ENCODE measurements around the gene LARP4B.
"Not testable (repeated sequence)": the region's sequence is repeated elsewhere in the genome, so short reads cannot be mapped to it uniquely, and the experiment has no call there.

The LARP4B gene

GRCh38 chr10:785089-785860, 146.2 kb downstream of the LARP4B start:
- FAIRE-seq, result no peak

DNA sequence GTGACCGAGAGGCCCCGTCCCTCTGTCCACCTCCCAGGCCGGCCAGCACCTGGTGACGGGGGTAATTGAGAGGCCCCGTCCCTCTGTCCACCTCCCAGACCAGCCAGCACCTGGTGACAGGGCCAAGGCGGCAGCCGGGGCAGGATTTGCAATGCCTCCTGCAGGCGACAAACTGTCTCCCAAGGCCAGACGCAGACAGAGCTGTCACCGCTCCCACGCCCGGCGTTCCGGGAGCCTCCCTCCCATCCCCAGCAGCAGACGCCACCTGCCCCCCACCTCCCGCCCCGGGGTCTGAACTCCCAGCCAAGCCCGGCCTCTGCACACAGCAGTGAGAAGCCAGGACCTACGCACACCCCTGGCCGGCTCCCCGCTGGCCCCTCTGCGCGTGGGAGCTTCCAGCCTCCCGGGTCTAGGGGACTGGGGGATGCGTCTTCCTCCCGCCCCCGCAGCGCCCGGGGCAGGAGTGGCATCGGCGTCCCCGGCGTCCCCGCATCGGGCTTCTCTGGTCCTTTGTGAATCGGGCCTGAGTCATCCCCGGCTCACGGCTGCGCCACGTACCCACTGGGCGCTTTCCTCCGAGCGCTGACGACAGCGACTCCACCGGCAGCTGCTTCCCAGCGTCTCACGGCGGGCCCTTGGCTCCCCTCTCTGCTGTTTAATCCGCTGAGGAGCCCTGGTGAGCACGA, 147.0 kb downstream of the LARP4B start:
- no peak for FAIRE-seq

DNA sequence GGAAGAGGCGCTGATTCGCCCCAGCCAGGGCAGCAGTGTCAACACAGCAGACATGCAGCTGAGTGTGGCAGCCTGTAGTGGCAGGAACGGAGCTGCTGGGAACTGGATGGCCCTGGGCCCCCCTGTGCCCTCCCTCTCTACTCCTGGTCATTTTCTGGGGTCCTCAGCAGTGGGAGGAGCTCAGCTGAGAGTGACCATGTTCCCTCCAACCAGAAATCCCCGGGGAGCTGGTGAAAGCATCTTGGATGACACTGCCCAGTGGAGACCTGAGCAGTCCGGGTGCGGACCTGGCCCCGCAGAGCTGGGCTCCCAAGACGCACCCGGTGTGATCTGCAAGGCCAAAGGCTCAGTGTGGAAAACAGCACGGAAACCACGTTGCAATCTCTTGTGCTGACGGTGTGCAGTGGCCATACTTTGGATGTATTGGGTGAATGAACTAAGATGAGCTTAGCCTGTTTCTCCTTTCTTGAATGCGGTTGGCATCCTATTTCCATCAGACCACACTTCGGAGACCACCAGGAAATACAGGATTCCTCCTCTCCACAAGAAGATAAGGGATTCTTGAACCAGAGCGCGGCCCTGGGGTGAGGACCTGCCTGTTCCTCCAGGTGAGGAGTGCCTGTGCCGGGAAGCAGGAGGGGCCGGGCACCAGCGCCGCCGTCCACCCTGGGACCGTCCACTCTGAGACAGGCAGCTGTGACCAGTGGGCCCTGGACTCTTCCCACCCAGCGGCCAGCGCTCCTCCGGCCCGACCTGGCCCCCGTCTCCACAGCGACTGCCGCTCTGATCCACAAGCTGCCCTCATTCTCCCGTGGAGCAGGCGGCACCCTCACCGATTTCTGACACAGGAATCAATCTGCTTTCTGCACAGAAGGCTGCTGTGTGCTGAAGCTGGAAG, 148.5 kb downstream of the LARP4B start:
- FAIRE-seq, result no peak

GRCh38 chr10:780536-781524, 150.7 kb downstream of the LARP4B start:
- no peak for FAIRE-seq

DNA sequence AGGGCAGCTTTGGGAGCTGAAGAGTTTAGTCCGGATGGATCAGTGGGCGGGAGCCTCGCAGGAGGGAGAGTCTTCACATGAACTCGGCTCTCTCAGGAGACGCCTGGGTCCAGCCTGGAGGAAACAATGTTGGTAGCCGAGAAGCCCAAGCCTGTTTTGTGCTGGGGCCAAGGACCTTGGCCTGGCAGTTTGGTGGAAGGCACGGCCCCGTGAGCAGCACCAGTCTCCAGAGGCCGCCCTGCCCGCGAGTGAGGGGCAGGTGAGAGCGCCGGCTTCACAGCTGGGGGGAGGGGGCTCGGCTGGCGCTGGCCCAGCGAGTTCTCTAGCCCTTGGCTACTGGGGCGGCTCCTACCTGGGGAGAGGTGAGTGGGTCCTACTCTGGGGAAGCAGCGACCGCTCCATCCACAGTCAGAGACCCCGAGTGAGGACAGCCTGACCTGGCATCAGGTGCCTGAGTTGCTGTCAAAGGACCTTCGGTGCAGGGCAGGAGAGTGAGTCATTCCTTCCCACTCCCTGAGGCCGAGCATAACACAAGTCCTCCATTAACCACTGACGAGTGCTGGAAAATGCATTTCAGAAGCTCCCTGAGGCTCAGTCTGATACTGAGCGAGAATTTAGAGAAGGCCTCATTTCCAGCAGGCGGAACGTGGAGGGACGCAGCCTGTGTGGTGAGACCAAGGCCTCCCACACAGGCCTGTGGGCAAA, 152.7 kb downstream of the LARP4B start:
- FAIRE-seq, result no peak

GRCh38 chr10:777913-778479, 153.5 kb downstream of the LARP4B start:
- no peak for FAIRE-seq

DNA sequence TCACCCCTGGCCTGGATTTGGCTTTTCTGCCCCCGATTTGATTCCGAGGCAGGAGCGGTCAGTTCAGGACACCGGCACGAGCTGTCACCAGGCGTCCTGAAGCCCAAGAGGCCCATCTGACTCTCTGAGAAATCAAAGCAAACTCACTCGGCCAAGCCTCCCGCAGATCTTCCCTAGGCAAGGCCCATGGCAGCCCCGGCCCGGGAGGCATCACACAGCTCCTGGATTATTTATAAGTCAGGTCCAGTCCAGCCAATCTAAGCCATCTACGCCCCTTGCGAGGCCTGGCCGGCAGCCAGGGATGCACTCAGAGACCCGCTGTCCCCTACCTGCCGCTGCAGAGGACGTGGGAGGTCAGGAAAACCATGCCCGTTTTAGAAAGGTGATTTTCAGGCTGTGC, 154.7 kb downstream of the LARP4B start:
- FAIRE-seq, result no peak

GRCh38 chr10:775245-776075, 156.0 kb downstream of the LARP4B start:
- no peak for FAIRE-seq

DNA sequence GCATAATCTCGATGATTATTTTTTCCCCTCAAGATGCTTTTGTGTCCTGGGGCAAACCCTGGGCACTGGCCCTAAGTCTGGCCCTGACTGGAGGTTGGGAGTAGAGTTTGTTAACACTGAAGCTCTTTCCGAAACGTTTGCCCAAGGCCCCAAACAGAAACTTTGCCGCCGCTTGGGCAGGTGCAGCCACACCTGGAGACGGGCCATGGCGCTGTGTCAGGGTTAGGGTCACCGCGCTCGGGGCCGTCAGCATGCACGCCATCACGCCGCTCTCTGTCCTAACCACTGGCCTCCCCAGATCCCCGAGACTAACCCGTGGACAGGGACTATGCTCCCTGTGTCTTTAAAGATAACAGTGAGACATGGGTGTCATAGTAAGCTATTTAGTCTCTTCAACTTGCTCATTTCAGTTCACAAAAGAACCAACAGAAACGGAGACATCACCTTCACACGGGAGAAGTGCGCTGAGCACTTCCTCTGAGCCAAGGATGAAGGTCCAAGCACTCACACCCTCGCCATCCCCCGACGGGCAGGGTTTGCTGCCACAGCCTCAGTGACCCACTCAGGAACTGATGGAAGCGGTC, 156.8 kb downstream of the LARP4B start:
- FAIRE-seq, result no peak

GRCh38 chr10:774223-774622, 157.3 kb downstream of the LARP4B start:
- no peak for FAIRE-seq

DNA sequence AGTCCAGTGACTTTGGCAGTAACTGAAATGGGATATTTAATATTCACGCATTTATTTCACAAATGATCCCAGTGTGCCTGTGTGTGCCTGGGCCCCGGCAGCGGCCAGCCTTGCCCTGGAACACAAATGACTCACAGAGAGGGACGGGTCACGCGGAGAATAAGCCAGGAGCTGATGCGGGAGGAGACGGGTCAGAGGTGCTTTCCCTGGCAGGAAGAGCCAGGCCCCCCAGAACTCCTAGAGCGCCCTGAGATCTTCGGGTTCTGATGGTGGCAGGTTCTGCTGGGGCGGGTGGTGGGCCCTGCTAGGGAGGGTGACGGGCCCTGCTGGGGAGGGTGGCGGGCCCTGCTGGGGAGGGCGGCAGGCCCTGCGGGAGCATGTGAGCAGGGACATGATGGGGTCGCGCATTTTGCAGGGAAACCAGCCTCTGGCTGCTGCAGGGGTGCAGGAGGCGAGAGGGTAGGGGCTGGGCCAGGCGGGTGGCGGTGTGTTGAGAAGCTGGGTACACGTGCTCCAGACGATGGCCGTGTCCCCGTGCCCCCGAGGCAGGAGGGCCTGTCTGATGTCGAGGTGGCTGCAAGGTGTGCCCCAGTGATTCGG, 157.8 kb downstream of the LARP4B start:
- FAIRE-seq, result no peak

DNA sequence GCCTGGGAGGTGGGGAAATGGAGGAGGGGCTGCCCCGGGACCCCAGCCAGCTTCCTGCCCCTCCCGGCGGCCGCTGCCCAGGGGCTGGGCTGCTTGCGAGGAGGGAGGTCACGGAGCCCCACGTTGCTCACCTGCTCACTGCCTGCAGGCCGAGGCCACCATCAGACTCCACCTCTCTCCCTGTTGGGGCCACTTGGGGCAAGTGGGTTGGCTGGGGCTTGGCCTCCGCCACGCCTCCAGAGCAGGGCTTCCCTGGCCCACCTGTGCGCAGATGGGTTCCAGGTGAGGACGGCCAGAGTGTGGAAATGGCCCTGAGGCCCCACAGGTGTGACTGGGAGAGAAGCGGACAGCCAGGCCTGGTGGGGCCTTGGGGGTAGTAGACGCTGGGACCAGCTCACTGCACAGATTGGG, 159.3 kb downstream of the LARP4B start:
- no peak for FAIRE-seq

- FAIRE-seq, result no peak
These were observed 159.9 kb downstream of the LARP4B start for GRCh38 chr10:771647-772046.

DNA sequence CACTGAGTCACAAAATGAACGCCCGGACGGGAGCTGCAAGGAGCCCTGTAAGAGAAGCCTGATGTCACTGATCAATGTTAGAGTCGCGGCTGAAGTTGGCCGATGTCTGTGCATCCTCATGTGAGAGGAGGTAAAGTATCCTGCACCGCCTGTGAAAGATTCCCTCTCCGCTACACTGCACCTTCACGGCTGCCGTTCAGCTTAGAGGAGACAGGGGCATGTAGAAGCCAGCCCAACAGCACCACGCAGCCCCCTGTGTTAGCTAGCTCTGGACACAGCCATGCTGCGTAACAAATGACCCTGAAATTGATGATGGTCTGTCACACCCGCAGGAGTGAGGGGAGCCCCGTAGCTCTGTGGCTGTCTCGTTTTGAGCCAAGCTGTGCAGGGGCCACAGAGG, 160.5 kb downstream of the LARP4B start:
- no peak for FAIRE-seq

- not testable (repeated sequence) for FAIRE-seq
These were observed 161.3 kb downstream of the LARP4B start for GRCh38 chr10:770048-770712.

DNA sequence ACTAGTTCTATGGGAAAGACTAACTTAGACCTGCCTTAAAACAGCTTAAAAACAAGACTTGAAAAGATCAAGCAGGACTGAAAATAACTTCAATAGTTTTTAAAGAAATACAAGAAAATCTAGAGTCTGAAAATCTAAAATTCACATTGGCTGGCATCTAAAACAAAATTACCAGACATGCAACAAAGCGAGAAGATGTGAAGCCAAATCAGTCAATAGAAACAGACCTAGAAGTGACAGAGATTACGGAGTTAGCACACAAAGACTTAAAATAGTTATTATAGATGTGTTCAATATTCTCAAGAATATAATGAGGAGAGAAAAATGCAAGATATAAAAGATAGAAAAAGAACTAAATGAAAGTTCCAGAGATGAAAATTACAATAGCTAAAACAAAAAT, 163.7 kb downstream of the LARP4B start:
- no peak for FAIRE-seq

DNA sequence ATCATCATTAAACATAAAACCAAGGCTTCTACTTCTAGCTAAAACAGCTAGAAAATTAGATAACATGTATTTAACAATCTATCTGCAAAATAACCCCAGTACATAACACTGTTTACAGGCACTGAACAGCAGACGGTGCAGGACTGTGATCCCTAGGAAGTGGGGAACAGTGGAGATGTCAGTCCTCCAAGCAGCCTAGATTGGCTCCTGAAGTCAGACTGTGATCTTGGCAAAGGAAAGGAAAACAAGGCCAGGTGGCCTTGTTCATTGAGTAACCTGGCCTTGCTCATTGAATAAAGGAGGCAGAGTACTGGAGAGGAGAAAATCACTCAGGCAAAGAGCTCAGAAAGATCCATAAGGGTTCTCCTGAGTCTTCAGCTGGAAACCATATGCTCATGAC, 164.3 kb downstream of the LARP4B start:
- no peak for FAIRE-seq

- no peak for FAIRE-seq
These were observed 170.1 kb downstream of the LARP4B start for GRCh38 chr10:761376-761775.

GRCh38 chr10:760622-761021, 170.9 kb downstream of the LARP4B start:
- FAIRE-seq, result no peak
